Caki2 (cell line): ENCODE measurements around the gene SPTBN2. TPM values are rescaled to one million over a fixed set of nuclear protein-coding genes. Genes with fewer than 3 reads are reported as not detected.
A peak's percentile ranks its signal among the peaks of the same experiment; 100 is the strongest.

Experiments
- DNase-seq: peaks from one replicate; pipeline ENCODE4 v3.0.0-alpha.2; 2015; ENCODE audit warnings: low read depth
- in situ Hi-C: cut with HindIII; loops from 2 replicates; pipeline ENCODE4 v1.10.0; 2016; ENCODE audit warnings: low sequenced_read_pairs, low pct_unique_long_range_greater_than_20kb, mixed read lengths
- total RNA-seq: library from RNA; depleted of rRNA; stranded (reverse); fragments of >200 nt; shearing (Covaris generic); gene quantifications from 2 replicates; pipeline ENCODE4 v1.2.3, GENCODE V29; 2014; ENCODE audit warnings: low replicate concordance

SPTBN2 gene
- total RNA-seq, 1 experiment from 2014 or later = 0.71 TPM

DNA sequence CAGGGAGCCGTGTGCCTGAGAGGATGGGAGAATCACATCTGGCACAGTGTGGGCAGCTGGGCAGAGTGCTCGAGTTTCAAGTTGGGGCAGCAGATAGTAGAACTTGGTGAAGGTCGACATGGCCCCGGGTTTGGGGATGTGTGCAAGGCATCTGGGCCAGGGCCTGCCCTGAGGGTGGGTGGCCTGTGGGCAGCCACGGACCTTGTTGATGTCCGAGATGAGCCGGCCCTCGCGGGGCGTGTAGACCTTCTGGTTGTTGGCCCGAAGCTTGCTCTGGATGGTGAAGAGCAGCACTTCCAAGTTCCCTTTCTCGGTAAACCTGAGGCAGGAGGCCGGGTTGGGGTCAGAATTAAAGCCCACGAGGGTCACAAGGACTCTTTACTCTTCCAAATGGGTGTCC is 20.3 kb downstream of the SPTBN2 start:
- no peak for DNase-seq
- in situ Hi-C loops = no loop called here

DNA sequence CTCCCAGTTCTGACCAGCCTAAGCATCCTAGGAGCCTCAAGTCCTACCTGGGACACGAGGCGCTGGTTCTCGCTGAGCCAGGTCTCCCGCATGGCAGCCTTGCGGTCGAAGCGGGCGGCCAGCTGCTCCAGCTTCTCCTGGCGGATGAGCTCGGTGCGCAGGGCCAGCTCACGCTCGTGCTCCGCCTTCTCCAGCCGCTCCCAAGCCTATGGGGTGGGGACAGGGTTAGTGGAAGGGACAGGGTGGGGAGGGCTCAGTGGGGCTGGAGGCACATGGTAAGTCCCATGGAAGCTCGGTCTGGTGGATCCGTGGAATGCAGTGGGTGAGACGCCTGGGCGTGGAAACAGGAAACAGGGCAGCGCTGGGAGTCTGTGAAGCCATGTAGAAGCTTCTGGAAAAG is 20.9 kb downstream of the SPTBN2 start:
- no peak for DNase-seq
- in situ Hi-C loops = no loop called here

DNA sequence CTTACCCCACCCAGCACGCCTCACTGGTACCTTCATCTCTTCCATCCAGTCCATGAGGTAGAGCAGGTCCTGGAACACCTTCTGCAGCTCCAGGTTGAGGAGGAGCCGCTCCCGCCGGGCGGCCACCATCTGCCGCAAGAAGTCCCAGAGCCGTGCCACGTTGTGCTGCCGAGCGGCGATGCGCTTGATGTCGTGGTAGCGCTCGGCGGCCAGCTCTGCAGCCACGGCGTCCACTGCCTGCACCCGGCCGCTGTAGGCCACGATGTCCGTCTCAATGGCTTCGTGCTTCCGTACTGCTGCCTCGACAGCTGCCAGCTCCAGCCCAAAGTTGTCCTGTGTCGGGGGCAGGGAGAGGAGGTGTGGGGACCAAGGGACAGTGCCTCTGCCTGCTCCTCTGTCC is 21.5 kb downstream of the SPTBN2 start:
- in situ Hi-C loops = no loop called here
- DNase-seq = no peak

- in situ Hi-C loops = no loop called here
- DNase-seq = no peak
These were observed 22.0 kb downstream of the SPTBN2 start for GRCh38 chr11:66706989-66707388.

GRCh38 chr11:66705587-66706335 is 23.3 kb downstream of the SPTBN2 start:
- in situ Hi-C loops = no loop called here
- DNase-seq = no peak

DNA sequence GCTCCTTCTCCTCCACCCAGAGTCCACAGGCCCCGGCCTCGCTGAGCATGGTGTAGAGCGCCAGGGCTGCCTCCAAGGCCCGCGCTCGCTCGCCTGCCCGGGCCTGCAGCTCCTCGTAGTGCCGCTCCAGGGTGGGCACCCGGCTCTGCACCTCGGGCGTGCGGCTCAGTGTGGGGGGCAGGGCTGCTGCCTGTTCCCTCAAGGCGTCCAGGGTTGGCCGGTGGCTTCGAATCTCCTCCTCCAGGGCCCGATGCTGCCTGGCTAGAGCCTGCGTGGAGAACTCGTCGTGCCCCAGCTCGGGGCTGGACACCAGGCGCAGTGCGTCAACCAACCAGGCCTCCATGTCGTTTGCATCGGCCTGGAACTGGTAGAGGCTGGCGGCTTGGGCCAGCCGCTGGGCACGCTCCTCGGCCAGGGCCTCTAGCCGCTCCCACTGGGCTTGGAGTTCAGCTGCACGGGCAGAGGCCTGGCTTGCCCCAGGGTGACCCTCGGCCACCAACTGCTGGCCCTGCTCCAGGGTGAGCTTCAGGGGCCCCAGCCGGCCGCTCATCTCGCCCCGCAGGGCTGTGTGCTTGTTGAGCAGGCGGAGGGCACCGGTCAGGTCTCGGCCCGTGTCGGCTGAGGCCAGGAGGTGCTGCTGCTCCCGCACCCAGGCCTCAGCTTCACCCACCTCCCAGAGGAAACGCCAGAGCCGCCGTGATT is 24.2 kb downstream of the SPTBN2 start:
- in situ Hi-C loops = no loop called here
- DNase-seq = no peak

DNA sequence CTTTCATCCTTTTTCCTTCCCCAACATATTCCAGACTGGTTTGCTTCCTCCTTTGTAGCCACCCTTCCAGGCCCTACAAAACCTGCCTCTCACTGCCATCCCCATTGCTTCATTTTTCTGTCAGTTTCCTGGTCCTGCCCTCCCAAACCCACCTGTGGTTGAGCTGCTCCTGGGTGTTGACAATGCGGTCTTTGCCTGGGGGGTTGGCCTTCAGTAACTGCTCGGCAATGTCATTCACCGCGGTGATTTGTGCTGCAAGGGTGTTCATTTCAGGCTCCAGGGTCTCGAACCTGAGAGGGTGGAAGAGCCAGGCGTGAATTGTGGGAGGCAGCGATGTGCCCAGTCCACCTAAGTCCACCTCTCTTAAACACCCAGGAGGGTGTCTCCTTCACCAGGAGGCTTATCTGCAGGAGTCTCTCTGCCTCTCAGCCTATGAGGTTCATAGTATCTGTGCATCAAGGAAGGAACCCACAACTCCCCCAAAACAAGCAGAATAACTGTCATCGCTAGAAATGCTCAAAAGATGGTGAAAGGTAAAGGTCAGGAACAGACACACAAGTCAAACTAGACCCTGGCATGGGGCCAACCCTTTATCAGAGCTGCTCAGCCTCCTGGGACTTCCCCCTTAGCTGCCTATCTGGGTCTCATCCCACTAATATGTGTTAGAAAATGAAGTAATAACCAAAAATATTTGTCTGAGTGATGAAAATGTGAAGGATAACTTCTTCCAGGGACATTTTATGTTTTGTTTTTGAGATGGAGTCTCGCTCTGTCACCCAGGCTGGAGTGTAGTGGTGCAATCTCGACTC is 27.4 kb downstream of the SPTBN2 start:
- DNase-seq = no peak
- in situ Hi-C loops = no loop called here

GRCh38 chr11:66700742-66701141 is 28.3 kb downstream of the SPTBN2 start:
- in situ Hi-C loops = no loop called here
- no peak for DNase-seq

- no peak for DNase-seq
- in situ Hi-C loops = no loop called here
These were observed 28.7 kb downstream of the SPTBN2 start for GRCh38 chr11:66700337-66700736.

DNA sequence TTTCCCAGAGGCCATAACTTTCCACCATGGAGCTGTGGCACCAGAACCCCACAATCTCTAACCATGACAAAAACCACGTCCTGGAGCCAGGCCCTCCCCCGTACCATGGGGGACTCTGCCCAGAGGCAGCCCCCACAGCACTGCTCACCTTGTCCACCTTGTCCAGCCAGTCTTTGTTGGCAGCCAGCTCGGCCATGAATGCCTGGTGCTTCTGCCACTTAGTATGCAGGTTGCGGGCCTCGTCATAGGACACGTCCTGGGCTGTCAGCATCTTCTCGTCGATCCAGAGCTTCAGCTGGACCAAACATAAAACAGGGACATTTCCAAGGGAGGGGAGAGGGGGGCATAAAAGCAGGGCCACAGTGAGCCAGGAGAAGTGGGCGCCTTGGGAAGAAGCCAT is 30.5 kb downstream of the SPTBN2 start:
- in situ Hi-C loops = no loop called here

DNA sequence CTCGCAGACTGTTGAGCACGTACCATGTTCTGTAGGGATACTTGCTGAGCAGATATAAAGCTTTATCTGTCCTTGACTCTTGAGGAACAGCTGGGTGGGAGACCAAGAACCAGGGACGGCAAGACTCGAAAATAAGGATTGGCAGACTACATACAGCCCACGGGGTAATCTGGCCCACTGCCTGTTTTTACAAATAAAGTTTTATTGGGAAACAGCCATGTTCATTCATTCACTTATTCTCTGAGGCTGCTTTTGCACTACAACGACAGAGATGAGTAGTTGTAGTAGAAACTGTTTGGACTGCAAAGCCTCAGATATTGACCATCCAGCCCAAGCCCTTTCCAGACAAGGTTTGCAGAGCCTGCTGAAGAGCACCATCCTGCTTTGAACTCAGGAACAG is 31.0 kb downstream of the SPTBN2 start:
- no peak for DNase-seq
- in situ Hi-C loops = no loop called here

More for the DNA sequence above, 30.5 kb downstream of the SPTBN2 start:
- DNase-seq = no peak

- no peak for DNase-seq
- in situ Hi-C loops = no loop called here
These were observed 32.9 kb downstream of the SPTBN2 start for GRCh38 chr11:66696146-66696545.

DNA sequence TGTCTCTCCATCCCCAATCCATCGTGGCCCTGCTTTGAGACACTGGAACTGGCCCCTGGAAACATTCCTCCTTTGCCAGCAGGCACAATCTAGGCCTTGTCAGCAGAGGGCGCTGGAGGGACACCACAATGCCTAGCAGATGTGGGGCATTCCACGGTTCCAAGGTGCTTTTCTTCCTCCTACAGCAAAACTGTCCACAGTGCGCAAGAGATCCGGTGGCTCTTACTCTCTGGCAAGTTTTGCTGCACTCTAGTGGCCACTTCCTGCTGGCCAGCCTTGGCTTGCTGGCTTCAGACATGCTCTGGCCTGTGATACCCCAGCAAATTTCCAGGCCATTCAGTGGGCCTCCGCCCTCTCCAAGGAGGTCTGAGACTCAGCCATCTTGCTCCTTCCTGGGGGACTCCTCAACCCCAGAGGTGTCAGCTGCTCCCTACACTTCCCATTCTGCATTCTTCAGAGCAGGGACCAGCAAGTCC is 34.2 kb downstream of the SPTBN2 start:
- DNase-seq = peak; percentile 87

DNA sequence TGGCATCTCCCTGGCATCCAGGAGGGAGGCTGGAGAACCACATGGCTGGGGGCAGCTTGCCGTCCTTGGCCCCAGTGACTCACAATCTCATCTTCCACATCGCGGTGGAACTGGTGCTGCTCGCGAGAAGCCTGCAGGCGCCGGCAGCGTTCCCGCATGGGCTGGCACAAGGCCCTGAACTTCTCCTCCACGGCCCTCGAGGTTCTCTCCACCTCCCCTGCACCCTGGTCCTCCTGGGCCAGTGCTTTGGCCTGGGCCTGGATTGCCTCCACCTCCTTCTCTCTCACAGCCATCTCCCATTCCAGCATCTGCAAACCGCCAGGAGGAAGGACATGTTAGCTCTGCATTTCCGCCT is 35.0 kb downstream of the SPTBN2 start:
- DNase-seq = no peak

More for the DNA sequence above, 34.2 kb downstream of the SPTBN2 start:
- in situ Hi-C loops = no loop called here

DNA sequence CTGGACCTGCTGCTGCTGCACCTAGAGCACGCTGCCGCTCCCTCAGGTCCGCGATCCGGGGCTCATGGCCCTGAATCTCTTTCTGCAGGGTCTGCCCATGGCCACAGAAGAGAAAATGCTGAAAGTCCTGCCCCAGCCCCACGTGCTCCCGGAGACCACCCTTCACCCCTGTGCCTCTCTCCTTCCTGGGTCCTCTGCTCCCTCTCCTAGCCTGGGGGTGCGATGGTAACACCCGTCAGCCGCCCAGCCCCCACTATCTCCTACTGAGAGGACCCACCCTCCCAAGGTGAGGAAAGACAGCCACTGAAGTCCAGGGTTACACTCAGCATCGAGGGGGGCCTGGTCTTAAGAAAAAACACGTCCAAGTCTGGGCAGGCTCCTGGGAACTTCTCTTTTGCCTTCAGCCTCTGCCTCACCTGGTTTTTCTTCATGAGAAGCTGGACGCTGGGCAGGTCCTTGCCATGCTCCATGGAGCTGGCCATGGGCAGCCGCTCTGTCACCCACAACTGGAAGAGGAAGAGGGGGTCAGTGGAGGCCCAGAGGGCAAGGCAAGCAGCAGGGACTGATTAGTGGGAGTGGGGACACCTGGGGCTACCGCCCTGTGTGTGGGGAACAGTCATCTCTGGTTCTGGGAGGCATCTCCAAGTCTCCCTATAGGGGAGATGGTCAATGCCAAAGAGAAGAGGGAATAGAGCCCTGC is 35.5 kb downstream of the SPTBN2 start:
- no peak for DNase-seq
- in situ Hi-C loops = no loop called here

More for the DNA sequence above, 35.0 kb downstream of the SPTBN2 start:
- in situ Hi-C loops = no loop called here

DNA sequence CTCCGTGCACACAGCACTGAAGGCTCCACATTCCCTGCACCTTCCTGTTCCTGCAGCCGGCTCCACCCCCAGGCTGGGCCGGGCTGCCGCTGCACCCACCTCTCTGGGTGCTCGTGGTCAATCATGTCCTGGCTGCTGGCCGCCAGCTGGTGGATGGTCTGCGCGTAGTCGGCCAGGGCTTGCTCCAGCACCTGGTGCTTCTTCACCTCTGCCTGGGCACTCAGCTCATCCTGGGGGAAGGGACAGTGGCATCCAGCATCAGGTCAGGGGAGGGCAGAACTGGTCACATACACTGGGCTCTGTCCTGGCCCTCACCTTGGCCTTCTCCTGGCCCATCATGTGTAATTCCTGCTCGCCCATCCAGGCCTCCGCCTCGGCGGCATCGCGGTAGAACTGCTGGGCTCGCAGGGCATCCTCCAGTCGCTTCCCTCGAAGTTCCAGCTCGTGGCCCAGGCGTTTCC is 36.1 kb downstream of the SPTBN2 start:
- DNase-seq = no peak
- in situ Hi-C loops = no loop called here

GRCh38 chr11:66692446-66692845 is 36.6 kb downstream of the SPTBN2 start:
- DNase-seq = no peak
- in situ Hi-C loops = no loop called here

- in situ Hi-C loops = no loop called here
These were observed 37.6 kb downstream of the SPTBN2 start for GRCh38 chr11:66691311-66691980.

More at GRCh38 chr11:66691311-66691980, 37.6 kb downstream of the SPTBN2 start:
- no peak for DNase-seq
